Uterus (tissue), 2 donors: ENCODE results near the gene STPG4.

ENCODE experiments used
- POLR2A ChIP-seq, 2 donors: fragments of 450-650 bp; IDR thresholded peaks; one replicate each; pipeline ENCODE4 v1.6.1; 2016; ENCODE audit warnings: antibody characterized with exemption in 2 of 2, mild to moderate bottlenecking in 1 of 2, moderate library complexity in 1 of 2
- TF ChIP-seq, protein P1 (sequence below), 4 experiments: fragments of 200-600 bp in 2 of 4; fragments of 450-650 bp in 2 of 4; sonication (generic) in 2 of 4; IDR thresholded peaks; one replicate each; pipeline ENCODE4 v1.5.1; 2016 to 2019; ENCODE audit warnings: antibody characterized with exemption in 4 of 4, mild to moderate bottlenecking in 2 of 4, moderate library complexity in 1 of 4

- TF ChIP-seq, protein P1, sequence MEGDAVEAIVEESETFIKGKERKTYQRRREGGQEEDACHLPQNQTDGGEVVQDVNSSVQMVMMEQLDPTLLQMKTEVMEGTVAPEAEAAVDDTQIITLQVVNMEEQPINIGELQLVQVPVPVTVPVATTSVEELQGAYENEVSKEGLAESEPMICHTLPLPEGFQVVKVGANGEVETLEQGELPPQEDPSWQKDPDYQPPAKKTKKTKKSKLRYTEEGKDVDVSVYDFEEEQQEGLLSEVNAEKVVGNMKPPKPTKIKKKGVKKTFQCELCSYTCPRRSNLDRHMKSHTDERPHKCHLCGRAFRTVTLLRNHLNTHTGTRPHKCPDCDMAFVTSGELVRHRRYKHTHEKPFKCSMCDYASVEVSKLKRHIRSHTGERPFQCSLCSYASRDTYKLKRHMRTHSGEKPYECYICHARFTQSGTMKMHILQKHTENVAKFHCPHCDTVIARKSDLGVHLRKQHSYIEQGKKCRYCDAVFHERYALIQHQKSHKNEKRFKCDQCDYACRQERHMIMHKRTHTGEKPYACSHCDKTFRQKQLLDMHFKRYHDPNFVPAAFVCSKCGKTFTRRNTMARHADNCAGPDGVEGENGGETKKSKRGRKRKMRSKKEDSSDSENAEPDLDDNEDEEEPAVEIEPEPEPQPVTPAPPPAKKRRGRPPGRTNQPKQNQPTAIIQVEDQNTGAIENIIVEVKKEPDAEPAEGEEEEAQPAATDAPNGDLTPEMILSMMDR (IDR thresholded peaks at IDR 0.05): no peak
- TF ChIP-seq POLR2A (IDR thresholded peaks at IDR 0.05): no peak
Measured at GRCh38 chr2:47087051-47087450, 68.1 kb downstream of the STPG4 start.
